GM12874 (cell line): ENCODE results near the gene XRCC5.

Source experiments
- CTCF ChIP-seq: IDR thresholded peaks from 2 replicates; pipeline ENCODE4 v1.5.1; 2011; ENCODE audit warnings: low read depth, mild to moderate bottlenecking, control low read depth, low read length, moderate library complexity; ENCODE audit not compliant: insufficient read depth

The XRCC5 gene

GRCh38 chr2:216229277-216229914 lies 120.2 kb downstream of the XRCC5 start:
- TF ChIP-seq CTCF: no peak

- TF ChIP-seq CTCF: no peak
Observed at GRCh38 chr2:216231867-216232266, 122.7 kb downstream of the XRCC5 start.

- TF ChIP-seq CTCF: no peak
Observed at GRCh38 chr2:216232721-216233120, 123.6 kb downstream of the XRCC5 start.

GRCh38 chr2:216233281-216233995 lies 124.3 kb downstream of the XRCC5 start:
- TF ChIP-seq CTCF: no peak

- no peak for TF ChIP-seq CTCF
Observed at GRCh38 chr2:216234106-216234505, 125.0 kb downstream of the XRCC5 start.

- TF ChIP-seq CTCF: no peak
Observed at GRCh38 chr2:216235462-216235861, 126.3 kb downstream of the XRCC5 start.

GRCh38 chr2:216235896-216236295 lies 126.7 kb downstream of the XRCC5 start:
- no peak for TF ChIP-seq CTCF
